ENCODE data around the gene SLC9C2.
"Not testable (repeated sequence)": the region's sequence is repeated elsewhere in the genome, so short reads cannot be mapped to it uniquely, and the experiment has no call there.

Gene SLC9C2

DNA sequence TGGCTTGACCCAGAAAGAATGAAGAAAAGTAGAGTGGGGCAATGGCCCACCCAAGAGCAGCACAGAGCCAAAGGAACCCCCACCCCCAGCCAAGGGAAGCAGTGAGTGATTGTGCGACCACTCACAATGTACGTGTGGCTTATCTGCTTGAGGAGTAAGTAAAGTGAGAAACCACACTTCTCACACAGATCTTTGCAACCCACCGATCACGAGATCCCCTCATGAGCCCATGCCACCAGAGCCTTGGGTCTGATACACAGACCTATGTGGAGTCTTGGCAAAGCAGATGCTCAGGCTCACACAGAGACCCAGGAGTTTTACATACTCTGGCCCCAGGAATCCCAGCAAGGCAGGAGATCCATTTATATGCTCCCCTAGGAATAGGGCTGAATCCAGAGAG lies 14.0 kb upstream of the SLC9C2 start:
- no peaks in the 10 kb centered on the region for H3K27me3 ChIP-seq
- no peak overlapping the region for H3K4me3 ChIP-seq
- peaks cover 2 to 19% (median 19%) of the 10 kb centered on the region in 3 donors for H3K9me3 ChIP-seq
- no peak for DNase-seq
- no peaks in the 10 kb centered on the region for H3K36me3 ChIP-seq
- H3K4me1 ChIP-seq, result no peaks in the 10 kb centered on the region
- no peak overlapping the region for H3K27ac ChIP-seq
- TF ChIP-seq, protein P1, sequence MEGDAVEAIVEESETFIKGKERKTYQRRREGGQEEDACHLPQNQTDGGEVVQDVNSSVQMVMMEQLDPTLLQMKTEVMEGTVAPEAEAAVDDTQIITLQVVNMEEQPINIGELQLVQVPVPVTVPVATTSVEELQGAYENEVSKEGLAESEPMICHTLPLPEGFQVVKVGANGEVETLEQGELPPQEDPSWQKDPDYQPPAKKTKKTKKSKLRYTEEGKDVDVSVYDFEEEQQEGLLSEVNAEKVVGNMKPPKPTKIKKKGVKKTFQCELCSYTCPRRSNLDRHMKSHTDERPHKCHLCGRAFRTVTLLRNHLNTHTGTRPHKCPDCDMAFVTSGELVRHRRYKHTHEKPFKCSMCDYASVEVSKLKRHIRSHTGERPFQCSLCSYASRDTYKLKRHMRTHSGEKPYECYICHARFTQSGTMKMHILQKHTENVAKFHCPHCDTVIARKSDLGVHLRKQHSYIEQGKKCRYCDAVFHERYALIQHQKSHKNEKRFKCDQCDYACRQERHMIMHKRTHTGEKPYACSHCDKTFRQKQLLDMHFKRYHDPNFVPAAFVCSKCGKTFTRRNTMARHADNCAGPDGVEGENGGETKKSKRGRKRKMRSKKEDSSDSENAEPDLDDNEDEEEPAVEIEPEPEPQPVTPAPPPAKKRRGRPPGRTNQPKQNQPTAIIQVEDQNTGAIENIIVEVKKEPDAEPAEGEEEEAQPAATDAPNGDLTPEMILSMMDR (IDR thresholded peaks at IDR 0.05), result no peak
- intact Hi-C loops (cut with DNase I; ENCODE audit: low total_unique reads), result no loop called here

DNA sequence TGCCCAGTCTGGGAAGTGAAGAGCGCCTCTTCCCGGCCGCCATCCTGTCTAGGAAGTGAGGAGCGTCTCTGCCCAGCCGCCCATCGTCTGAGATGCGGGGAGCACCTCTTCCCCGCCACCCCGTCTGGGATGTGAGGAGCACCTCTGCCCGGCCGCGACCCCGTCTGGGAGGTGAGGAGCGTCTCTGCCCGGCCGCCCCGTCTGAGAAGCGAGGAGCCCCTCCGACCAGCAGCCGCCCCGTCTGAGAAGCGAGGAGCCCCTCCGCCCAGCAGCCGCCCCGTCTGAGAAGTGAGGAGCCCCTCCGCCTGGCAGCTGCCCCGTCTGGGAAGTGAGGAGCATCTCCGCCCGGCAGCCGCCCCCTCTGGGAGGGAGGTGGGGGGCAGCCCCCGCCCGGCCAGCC lies 10.2 kb upstream of the SLC9C2 start:
- H3K4me3 ChIP-seq; intact Hi-C loops (cut with DNase I; ENCODE audit: low total_unique reads); H3K27ac ChIP-seq; H3K27me3 ChIP-seq; H3K36me3 ChIP-seq; H3K4me1 ChIP-seq; DNase-seq; H3K9me3 ChIP-seq: not testable (repeated sequence)

DNA sequence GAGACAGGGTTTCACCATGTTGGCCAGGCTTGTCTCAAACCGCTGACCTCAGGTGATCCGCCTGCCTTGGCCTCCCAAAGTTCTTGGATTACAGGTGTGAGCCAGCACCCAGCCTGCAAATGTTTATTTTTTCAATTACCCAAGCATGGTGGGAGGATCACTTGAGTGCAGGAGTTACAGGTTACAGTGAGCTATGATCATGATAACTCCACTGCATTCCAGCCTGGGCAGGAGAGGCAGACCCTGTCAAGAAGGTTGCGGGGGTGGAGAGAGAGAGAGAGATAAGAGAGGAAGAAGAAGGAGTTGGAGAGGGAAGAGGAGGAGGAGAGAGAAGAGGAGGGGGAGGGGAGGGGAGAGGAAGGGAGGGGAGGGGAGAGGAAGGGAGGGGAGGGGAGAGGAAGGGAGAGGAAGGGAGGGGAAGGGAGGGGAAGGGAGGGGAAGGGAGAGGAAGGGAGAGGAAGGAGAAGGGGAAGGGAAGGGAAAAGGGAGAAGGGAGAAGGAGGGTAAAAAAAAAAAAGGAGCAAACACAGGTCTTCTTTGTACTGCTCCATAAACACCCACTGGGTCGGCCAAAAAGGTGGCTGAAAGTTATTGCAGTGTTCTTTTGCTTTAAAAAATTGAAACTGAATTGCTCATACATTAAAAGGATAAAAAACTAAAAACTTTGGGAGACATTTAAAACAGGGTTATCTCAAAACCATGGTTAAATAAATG lies 5.8 kb upstream of the SLC9C2 start:
- H3K9me3 ChIP-seq, result no peaks in the 10 kb centered on the region
- TF ChIP-seq, protein P1 (IDR thresholded peaks at IDR 0.05), result no peak
- no peaks in the 10 kb centered on the region for H3K4me1 ChIP-seq
- intact Hi-C loops (cut with DNase I; ENCODE audit: low total_unique reads), result no loop called here
- H3K27me3 ChIP-seq, result no peaks in the 10 kb centered on the region
- H3K36me3 ChIP-seq, result no peaks in the 10 kb centered on the region
- no peak overlapping the region for H3K27ac ChIP-seq
- no peak for DNase-seq
- no peak overlapping the region for H3K4me3 ChIP-seq

DNA sequence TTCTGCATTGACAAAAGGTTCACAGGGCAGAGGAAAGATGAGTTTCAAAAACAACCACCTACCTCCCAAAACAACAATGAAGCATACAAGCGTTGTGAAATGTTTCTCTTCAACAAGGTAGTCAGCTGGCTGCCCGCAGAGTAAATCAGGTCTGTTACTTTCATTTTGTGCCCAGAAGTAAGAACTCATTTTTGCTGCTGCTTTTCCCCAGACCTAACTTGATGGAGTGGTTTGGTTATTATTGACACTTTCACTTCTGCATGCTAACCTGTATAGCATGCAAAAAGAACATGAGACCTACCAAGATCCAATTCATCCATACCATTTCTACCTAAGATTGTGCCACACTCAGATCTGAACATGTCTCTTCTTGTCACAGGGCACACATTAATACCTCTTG lies 1.3 kb downstream of the SLC9C2 start:
- H3K9me3 ChIP-seq, result no peaks in the 10 kb centered on the region
- intact Hi-C loops (cut with DNase I; ENCODE audit: low total_unique reads), result no loop called here
- TF ChIP-seq, protein P1 (IDR thresholded peaks at IDR 0.05), result no peak
- H3K4me3 ChIP-seq, result no peak overlapping the region
- no peaks in the 10 kb centered on the region for H3K27me3 ChIP-seq
- H3K4me1 ChIP-seq, result no peaks in the 10 kb centered on the region
- no peaks in the 10 kb centered on the region for H3K36me3 ChIP-seq
- DNase-seq, result no peak
- no peak overlapping the region for H3K27ac ChIP-seq

DNA sequence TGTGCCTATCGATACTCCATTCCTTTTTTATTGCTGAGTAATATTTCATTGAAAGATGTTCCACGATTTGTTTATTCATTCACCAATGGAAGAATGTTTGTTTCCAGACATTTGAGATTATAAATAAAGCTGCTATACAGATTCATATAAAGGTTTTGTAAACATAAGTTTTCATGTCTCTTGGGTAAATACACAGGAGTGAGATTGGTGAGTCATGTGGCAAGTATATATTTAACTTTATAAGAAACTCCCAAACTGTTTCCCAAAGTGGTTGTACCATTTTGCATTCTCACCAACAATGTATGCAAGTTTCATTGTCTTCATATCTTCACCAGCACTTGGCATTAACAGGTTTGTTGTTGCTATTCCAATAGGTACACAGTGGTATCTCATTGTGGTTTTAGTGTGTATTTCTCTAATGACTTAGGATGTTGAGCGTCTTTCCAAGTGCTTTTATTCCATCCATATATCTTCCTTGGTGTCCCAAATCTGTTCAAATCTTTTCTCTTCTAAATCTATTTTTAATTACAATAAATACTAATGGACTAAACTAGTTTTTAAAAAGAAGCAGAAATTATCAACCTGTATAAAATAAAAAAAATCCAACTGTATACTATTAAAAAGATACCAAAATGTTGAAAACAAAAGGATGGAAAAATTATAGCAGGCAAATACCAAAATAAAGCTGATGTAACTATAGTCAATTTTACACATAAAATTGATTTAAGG lies 6.6 kb downstream of the SLC9C2 start:
- no peaks in the 10 kb centered on the region for H3K36me3 ChIP-seq
- H3K4me3 ChIP-seq, result no peak overlapping the region
- no peaks in the 10 kb centered on the region for H3K9me3 ChIP-seq
- no peaks in the 10 kb centered on the region for H3K4me1 ChIP-seq
- no peaks in the 10 kb centered on the region for H3K27me3 ChIP-seq
- DNase-seq, result no peak
- no peak overlapping the region for H3K27ac ChIP-seq
- intact Hi-C loops (cut with DNase I; ENCODE audit: low total_unique reads), result no loop called here
- TF ChIP-seq, protein P1 (IDR thresholded peaks at IDR 0.05), result no peak

DNA sequence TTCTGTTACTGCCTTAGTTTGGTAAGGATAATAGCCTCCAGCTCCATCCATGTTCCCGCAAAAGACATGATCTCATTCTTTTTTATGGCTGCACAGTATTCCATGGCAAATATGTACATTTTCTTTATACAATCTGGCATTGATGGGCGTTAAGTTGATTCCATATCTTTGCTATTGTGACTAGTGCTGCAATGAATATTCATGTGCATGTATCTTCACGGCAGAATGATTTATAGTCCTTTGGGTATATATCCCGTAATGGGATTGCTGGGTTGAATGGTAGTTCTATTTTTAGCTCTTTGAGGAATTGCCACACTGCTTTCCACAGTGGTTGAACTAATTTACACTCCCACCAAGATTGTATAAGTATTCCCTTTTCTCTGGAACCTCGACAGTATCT lies 11.7 kb downstream of the SLC9C2 start:
- DNase-seq; H3K36me3 ChIP-seq; H3K4me1 ChIP-seq; H3K4me3 ChIP-seq; H3K27ac ChIP-seq; H3K27me3 ChIP-seq; H3K9me3 ChIP-seq; intact Hi-C loops (cut with DNase I; ENCODE audit: low total_unique reads): not testable (repeated sequence)

Data from tibial artery (tissue), 4 donors.